GM19025 (cell line): ENCODE data around the gene PLXDC2.

Experiments
- ATAC-seq: cut with Tn5 transposase; IDR thresholded peaks from one replicate; pipeline ENCODE4 v1.9.1; 2021; ENCODE audit warnings: mild to moderate bottlenecking, low read depth, moderate library complexity; ENCODE audit not compliant: unreplicated experiment

Gene PLXDC2

GRCh38 chr10:19904202-19904661, 88.0 kb downstream of the PLXDC2 start:
- ATAC-seq = peak; percentile 76

- no peak for ATAC-seq
Measured at GRCh38 chr10:19906108-19906791, 90.0 kb downstream of the PLXDC2 start.

DNA sequence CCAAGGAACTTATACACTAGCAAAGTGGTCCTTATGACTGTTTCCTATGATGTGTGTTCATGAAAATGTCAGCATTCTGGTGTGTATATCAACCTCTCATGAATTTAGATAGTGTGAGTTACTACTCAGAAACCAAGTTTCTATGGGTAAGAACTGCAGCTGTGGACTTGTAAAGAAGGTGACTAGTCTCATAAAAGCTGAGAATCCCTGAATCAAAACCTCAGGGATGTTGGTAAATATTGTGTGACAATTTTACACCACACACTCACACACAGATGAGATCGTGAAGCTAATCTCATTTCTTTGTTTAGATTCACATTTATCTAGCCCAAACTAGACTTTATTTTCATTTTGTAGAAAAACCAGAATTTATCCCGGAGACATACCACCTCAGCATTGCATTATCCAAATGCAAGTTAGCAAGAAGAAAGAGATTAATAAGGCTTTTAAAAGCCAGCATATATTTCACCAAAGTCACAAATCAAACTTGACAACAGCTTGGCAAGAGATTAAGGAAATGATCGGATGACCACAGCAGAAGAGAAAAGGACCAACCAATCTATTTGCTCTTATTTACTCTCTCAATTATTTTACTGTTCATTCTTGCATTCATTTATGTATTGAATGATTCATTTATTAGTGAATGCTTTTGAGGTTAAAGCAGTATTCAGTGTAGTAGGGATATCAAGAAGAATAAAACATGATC, 92.9 kb downstream of the PLXDC2 start:
- no peak for ATAC-seq

- no peak for ATAC-seq
Measured at GRCh38 chr10:19911886-19912285, 95.7 kb downstream of the PLXDC2 start.

- no peak for ATAC-seq
Measured at GRCh38 chr10:19913987-19914386, 97.8 kb downstream of the PLXDC2 start.

- no peak for ATAC-seq
Measured at GRCh38 chr10:19915125-19915524, 98.9 kb downstream of the PLXDC2 start.

GRCh38 chr10:19915816-19916215, 99.6 kb downstream of the PLXDC2 start:
- no peak for ATAC-seq

GRCh38 chr10:19917751-19918478, 101.7 kb downstream of the PLXDC2 start:
- ATAC-seq = no peak

DNA sequence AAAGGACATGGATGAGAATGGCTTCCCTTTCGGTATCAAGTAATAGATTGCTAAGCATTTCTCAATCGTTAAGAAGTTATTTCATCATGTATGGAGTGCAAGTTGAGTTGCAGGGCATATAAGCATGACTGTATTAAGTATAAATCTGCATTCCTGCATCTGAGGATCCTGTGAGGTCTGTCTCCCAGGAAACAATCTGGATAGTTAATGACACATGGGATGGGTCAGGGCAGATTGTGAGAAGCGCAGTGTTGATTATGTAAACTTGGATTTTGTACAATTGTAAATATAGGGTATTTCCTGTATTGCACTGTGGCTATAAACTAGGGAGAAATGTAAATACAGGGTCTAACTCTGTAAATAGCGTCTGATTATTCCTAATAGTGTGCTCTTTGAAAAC, 102.6 kb downstream of the PLXDC2 start:
- ATAC-seq = no peak

DNA sequence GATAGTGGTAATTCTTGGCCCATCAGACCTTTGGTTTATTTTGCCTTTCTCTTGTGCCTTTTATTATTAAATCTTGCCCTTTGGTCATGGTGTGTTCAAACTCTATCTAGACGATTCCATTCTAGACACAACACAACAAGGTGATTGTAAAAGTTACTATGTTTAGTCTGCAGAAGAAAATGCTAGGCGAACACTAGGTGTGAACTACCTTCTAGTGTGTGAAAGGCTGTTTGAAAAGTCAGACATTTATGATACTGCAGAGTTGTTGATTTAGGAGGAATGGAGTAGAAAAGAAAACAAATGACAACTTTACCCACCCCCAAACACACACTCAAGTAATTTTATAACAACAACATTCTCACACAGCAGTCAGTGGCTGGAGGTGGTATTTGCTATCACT, 103.4 kb downstream of the PLXDC2 start:
- no peak for ATAC-seq

GRCh38 chr10:19920075-19920726, 104.0 kb downstream of the PLXDC2 start:
- no peak for ATAC-seq

GRCh38 chr10:19921300-19922140, 105.3 kb downstream of the PLXDC2 start:
- no peak for ATAC-seq

DNA sequence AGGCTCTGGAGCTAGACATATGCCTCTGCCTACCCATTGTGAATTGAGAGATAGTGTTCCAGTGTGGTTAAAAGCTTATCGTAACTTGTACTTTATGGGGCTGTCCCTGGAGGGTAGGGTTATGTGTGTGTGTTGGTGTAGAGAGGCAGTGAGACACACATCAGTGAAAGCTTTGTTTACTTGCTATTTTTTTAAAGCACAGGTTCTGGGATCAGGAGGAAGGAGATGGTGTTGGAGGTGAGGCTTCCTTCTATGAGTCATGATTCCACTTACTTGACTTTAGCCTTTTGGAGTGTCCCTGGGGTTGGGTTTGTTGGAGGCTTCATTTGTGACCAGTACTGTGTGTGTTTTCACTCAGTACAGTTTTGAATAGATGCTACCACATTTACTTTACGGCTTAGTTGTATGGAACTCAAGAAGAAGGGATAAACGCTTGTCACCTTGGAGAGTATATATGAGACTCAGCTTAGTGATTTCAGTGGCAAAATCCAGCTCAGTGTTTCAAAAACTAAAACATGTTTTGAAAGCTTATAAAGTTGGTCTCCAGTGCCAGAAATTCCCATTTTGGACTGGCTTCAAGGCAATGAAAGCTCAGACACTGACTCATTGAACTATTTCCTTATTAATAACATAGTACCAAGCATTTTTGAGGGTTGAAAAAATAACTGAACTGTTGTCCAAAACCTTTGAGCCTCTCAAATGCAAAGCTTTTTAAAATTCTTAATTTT, 106.2 kb downstream of the PLXDC2 start:
- ATAC-seq = no peak

GRCh38 chr10:19925064-19925463, 108.8 kb downstream of the PLXDC2 start:
- no peak for ATAC-seq

GRCh38 chr10:19928936-19929335, 112.7 kb downstream of the PLXDC2 start:
- no peak for ATAC-seq

DNA sequence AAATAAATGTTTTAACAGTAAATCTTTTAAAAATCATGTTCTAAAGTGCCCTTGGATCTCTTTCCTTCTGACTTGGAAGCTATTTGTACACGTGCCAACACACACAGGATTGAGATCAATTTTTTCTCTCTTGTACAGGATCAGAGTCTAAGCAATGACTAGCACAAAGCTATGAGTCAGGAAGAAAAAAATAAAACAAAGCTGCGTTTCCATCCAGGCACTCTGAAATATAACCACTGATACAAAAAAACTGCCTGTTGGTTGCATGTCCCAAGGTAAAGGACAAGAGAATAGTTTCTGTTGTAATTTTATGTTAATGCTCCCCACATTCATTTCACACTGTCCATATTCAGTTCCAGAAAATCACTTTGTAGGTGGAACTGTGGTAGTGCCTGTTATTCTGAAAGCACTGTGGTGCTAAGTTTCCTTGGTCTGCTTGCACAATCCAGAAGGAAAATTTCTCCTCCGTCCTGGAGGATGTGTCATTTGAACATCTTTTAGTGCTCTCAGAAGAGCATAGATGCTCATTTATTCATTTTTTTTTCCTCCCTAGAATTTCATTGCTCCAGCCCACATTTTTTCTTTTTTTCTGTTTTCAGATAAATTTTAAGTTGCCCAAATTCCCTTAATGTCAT, 113.4 kb downstream of the PLXDC2 start:
- ATAC-seq = no peak

GRCh38 chr10:19930936-19931893, 115.0 kb downstream of the PLXDC2 start:
- no peak for ATAC-seq
